Superior temporal gyrus (tissue), 1 donor: Measurements from ENCODE around the gene TRIM17.

Experiments used
- DNase-seq: peaks from one replicate; pipeline ENCODE4 v3.0.0-alpha.2; 2016; ENCODE audit errors: extremely low spot score

TRIM17 gene

DNA sequence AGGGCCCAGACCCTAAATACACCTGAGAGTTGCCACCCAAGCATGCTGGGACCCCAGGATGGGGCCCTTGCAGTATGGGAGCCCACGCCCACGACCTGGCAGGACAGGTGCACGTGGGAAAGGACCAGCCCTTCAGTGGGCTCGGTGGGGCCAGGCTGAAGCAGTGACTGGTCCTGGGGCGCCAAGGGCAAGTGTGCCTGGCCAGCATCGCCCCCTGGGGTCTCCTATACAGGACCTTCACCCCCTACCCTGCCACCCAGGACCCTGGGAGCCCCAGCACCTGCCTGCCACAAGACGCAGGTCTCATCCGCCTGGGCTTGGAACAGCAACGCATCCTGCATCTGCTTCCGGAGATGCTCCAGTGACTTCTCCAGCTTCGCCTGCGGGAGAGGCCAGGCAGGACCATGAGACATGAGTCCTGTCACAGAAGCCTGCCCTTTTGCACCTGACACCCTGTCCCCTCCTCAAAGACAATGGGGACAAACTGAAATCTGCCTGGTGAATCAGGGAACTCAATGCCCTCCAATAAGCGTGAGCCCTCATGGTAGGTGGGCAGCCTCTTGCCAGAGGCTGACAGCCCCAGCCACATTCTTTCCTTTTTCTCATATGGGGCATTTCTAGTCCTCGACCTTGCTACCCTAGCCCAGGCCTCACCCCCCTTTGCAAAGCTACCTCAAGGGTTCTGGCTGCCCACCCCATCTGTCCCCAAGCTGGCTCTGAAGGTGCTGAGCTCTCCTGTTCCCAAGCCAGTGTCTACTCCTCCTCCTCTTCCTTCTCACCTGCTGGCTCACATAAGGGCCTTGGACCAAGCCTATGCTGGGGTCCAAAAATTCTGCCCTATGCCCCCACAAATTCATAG is 14.7 kb downstream of the TRIM17 start:
- no peak for DNase-seq

DNA sequence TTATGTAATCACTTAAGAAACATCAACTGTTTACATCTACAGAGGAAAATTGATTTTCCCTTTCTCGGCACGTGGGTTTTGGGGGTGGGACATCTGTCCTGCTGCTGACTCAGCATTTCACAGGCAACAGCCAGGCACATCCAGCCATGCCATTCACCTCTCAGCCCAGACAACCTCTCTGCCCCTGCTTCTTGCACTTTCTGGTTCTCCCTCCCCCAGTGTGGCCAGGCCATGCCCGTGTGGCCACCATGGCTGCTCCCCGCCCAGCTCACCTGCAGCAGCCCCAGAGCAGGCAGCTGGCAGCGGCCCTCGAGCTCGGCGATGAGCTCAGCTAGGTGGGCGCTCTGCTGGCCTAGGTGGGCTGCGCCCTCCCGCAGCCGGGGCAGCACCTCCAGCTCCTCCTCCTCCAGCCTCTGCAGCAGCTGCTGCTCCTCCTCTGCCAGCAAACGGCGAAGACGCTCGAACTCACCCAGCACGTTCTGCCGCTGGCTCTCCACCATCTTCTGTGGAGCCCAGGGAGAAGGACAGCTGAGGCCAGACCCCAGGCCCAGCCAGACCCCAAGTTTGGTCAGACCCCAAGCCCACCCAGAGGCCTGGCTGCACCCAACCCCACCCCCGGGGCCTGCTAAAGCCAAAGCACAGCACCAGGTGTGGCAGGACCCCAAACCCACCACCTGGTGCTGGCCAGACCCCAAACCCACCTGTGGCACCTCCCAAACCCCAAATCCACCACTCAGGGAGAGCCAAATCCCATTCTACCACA is 15.8 kb downstream of the TRIM17 start:
- DNase-seq, result no peak

DNA sequence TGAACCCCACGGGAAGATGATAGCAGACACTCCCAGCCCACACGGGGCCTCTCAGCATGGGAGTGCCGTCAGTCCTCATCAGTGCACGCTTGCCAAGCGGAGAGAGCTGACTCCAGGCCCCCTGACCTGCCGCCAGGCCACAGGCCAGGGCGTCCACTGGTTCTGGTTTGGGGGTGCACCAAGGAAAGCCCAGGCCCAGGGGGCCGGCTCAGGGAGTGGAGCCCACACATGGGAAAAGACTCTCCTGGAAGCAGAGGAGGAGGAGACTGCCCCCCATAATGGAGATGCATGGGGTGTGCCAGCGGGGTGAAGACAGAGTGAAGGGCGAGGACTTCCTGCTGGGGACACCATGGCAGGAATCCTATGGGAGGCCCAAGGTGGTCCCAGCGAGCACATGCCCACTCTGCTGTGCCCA is 16.4 kb downstream of the TRIM17 start:
- no peak for DNase-seq

DNA sequence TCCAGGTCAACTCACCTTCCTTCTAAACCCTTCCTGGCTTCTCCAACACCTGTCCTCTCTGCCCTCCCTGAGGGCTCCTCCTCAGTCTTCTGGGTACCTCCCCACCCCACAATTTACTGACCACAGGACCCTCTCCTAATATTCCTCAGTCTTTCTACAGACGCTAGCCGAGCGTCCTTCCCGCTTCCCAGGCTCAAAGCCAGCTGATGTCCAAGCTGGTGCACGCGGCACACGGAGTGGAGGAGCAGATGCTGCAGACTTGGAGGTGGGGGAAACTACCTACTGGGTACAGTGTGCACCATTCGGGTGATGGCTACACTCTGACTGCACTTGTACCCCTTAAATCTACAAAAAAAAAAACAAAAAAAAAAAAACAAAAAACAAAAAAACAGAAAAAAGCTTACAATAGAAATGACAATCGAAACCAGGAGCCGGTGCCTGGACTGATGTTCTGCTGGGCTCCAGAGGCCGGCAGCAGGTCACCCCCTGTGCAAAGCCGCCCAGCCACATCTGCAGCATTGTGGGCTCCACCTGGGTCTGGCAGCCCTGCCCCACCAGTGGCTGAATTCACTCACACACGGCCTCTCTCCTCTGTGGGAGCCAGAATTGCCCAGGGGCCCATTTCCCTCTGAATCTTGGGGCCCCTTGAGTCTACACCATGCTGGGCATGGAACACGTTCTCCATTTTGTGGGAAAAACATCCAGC is 17.0 kb downstream of the TRIM17 start:
- DNase-seq, result no peak

- no peak for DNase-seq
Measured at GRCh38 chr1:228398741-228399461, 17.8 kb downstream of the TRIM17 start.

GRCh38 chr1:228397966-228398365 is 18.7 kb downstream of the TRIM17 start:
- DNase-seq, result no peak

- DNase-seq, result no peak
Measured at GRCh38 chr1:228396770-228397662, 19.6 kb downstream of the TRIM17 start.

DNA sequence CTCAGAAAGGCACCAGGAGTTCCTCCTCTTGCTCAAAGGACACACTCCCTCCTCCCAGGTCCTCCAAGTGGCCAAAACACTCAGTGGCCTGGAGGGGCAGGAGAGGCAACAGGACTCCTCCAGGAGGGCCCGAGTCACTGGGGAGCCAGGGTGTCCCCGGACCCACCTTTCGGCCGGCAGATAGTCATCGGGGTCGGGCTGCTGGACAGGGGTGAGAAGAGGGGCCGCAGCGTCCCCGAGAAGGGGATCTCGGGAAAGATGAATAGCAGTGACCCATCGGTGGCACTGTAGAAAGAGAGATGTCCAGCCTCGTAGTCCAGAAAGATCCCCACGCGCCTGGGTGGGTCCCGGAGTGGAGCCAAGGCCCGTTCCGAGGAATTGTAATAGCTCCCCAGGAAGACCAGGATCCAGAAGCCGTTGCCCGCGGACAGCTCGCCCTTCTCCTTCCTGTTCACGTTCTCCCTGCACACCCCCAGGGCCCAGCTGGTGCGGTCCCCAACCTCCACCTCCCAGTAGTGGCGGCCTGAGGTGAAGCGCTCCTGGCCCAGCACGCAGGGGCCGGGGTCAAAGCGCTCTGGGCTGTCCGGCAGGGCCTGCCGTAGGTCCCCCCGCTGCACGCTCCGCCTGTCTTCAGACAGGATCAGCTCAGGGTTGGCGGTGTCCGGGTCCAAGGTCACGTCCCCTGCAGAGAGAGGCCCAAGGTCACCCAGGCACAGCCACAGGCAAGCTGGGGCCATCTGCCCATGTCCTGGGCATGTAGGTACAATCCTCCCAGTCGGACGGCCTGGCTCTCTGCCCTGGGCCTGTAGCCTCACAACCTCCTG is 21.9 kb downstream of the TRIM17 start:
- DNase-seq, result no peak

DNA sequence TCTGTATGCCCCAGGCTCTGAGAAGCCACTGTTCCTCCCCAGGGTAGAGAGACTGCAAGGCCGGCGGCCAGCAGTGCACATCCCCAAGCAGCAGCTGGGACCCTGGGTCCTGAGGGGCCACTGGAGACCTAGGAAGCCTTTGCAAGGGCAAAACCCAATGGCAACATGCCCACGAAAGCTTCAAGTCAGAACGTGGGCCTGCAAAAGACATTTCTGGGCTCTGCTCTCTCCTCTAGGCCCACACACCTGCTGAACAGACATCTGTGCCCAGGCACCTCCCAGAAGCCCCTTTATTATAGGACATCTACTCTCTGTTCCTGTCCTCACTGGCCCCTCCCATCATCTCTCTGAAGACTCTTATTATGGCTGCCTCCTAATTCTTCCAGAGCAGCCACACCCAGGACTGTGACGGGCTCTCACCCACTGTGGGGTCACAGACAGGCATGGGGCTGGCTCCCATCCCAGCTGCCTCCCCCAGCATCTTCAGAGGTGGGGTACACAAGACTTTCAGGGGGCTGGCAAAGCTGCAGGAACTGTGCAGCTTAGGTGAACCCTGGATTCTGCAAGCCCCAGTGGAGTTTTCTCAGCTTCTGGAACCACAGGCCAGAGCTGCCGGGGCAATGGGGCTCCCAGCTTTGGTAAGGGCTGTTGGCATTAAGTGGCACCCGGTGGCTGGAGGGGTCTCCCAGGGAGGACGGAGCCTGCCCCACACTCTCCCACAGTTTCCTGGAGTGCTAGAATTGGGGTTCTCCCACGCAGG is 22.7 kb downstream of the TRIM17 start:
- DNase-seq, result no peak

GRCh38 chr1:228393268-228393701 is 23.4 kb downstream of the TRIM17 start:
- DNase-seq, result no peak

DNA sequence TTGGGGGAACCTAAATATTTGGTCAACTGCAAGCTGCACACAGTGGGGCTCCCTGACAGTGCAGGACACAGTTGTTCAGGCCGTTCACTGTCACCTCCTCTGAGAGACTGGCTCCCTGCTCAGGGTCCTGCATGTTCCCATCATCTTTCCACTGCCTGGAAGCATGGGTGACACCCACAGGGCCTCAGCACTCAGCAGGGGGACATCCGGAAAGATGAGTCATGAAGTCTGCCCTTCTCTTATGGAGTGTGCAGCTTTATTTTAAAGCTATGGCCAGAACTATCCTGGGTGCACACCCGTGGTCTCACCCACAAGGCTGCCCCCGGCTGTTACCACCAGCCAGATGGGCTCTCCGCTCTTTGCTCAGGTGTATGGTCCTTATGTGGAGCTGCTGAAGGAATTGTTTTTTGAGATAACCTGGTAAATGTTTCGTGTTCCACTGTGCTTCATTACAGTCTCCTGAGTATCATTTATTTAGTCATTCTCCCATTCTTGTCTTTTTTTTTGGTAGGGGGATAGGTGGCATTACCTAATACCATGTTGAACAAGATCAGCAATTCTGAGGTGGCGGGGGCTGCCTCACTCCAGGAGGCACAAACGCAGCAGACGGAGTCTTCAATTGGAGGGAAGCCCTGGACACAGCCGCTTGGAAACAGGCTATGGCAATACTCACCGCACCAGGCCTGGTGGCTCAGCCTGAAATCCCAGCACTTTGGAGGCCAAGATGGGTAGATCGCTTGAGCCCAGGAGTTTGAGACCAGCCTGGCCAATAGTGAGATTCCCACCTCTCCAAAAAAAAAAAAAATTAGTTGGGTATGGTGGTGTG is 24.3 kb downstream of the TRIM17 start:
- no peak for DNase-seq

- no peak for DNase-seq
Measured at GRCh38 chr1:228391411-228392020, 25.1 kb downstream of the TRIM17 start.

DNA sequence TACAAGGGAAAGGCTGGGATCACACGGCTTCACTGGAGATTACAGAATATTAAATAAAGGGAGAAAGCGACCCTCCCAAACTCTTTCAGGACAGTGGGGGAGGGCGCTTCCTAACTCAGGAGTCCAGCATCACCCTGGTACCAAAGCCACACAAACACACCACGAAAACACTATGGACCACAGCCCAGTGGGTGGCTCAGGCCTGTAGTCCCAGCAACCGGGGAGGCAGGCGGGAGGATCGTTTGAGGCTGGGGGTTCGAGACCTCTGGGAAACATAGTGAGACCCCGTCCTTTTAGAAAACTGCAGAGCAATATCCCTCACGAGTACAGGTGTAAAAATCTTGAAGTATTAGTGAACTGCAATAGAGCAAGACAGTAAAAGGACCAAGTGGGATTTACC is 26.0 kb downstream of the TRIM17 start:
- DNase-seq, result no peak

DNA sequence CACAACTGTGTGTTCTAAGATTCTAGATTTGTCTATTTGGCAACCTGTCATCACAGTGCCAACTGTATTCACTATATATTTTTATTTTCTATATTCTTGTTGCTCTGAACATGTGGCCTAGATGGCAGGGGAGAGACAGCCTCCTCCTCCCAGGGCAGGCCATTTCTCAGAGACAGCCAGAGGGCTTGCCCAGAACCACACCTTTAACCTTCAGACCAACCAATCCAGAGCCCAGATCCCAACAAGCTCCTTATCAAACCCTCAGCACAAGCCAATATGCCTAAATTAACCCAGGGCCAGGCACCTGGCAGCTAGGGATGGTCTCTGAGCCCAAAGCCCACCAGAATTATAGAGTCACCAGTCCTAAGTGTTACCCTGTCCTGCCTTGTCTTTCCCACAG is 29.3 kb downstream of the TRIM17 start:
- DNase-seq, result no peak

- DNase-seq, result no peak
Measured at GRCh38 chr1:228385232-228385631, 31.4 kb downstream of the TRIM17 start.

- no peak for DNase-seq
Measured at GRCh38 chr1:228383773-228384172, 32.9 kb downstream of the TRIM17 start.

DNA sequence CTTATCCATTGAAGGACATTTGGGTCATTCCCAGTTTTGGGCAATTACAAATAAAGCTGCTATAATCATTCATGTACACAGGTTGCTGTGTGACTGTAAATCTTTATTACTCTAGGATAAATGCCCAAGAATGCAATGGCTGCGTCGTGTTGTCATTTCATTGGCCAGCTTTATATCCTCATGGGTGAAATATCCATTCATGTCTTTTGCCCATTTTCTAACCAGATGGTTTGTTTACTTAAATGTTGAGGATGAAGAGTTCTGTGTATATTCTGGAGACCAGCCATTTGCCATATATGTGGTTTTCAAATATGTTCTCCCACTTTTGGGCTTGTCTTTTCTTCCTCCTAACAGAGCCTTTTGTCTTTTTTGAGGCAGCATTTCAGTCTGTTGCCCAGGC is 35.3 kb downstream of the TRIM17 start:
- no peak for DNase-seq

DNA sequence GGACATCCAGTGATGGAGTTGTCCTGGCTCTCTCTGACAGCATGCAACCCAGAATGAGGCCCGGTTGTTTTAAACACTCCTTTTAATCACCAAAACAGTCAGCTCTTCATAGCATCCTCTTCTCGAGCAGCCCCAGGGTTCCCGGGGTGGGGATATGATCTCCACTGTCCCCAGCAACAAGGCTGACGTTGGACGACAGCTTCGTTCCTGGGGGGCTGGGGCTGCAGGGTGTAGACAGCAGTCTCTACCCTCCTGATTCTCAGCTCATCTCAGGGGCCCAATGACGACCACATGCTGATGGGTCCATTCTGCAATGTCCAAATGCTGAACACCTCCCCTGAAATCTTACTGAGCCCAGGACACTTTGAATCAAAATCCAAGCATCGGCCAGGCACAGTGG is 37.0 kb downstream of the TRIM17 start:
- no peak for DNase-seq
